ENCODE measurements around the gene OXCT1.

Gene OXCT1

GRCh38 chr5:41812156-41812555 lies 58.1 kb downstream of the OXCT1 start:
- no peak for TF ChIP-seq CTCF (IDR thresholded peaks at IDR 0.05; ENCODE audit: low read depth, low read length)
- TF ChIP-seq, protein P1, sequence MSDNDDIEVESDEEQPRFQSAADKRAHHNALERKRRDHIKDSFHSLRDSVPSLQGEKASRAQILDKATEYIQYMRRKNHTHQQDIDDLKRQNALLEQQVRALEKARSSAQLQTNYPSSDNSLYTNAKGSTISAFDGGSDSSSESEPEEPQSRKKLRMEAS (IDR thresholded peaks at IDR 0.05; ENCODE audit: low read depth, low read length): no peak
- TF ChIP-seq MYC (IDR thresholded peaks at IDR 0.05; ENCODE audit: low read depth, low read length): no peak
- no peak for TF ChIP-seq POLR2A (IDR thresholded peaks at IDR 0.05; ENCODE audit: extremely low read depth, insufficient read length)
- no peak for DNase-seq (ENCODE audit: low read depth)
- no peak overlapping the region for H3K4me3 ChIP-seq (ENCODE audit: low read depth, low read length)

DNA sequence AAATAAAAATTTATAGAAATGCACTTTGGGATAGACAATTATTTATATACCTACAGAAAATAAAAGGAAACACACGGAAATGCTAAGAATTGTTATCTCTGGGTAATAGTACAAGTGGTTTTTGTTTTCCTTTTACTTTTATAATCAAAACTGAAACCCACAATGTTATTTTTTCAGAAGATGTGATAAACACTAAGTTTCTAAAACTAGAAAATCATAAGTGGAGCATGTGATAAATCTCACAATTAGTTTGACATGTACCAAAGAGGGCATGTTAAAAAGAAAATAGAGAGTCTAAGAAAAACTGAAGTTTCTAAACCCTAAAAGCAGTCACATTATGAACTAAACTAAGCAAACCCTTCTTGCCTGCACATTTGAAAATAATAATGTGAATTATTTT lies 61.1 kb downstream of the OXCT1 start:
- DNase-seq (ENCODE audit: low read depth): no peak
- TF ChIP-seq MYC (IDR thresholded peaks at IDR 0.05; ENCODE audit: low read depth, low read length) (no peak), POLR2A (IDR thresholded peaks at IDR 0.05; ENCODE audit: extremely low read depth, insufficient read length) (no peak), CTCF (IDR thresholded peaks at IDR 0.05; ENCODE audit: low read depth, low read length) (no peak)
- TF ChIP-seq, protein P1 (IDR thresholded peaks at IDR 0.05; ENCODE audit: low read depth, low read length): no peak
- no peak overlapping the region for H3K4me3 ChIP-seq (ENCODE audit: low read depth, low read length)

- TF ChIP-seq POLR2A (IDR thresholded peaks at IDR 0.05; ENCODE audit: extremely low read depth, insufficient read length) (no peak), MYC (IDR thresholded peaks at IDR 0.05; ENCODE audit: low read depth, low read length) (no peak), CTCF (IDR thresholded peaks at IDR 0.05; ENCODE audit: low read depth, low read length) (no peak)
- TF ChIP-seq, protein P1 (IDR thresholded peaks at IDR 0.05; ENCODE audit: low read depth, low read length): no peak
- DNase-seq (ENCODE audit: low read depth): no peak
- no peak overlapping the region for H3K4me3 ChIP-seq (ENCODE audit: low read depth, low read length)
These were observed 61.9 kb downstream of the OXCT1 start for GRCh38 chr5:41808294-41808693.

GRCh38 chr5:41797662-41798061 lies 72.6 kb downstream of the OXCT1 start:
- TF ChIP-seq, protein P1 (IDR thresholded peaks at IDR 0.05; ENCODE audit: low read depth, low read length): no peak
- TF ChIP-seq CTCF (IDR thresholded peaks at IDR 0.05; ENCODE audit: low read depth, low read length): no peak
- no peak for TF ChIP-seq MYC (IDR thresholded peaks at IDR 0.05; ENCODE audit: low read depth, low read length)
- no peak for TF ChIP-seq POLR2A (IDR thresholded peaks at IDR 0.05; ENCODE audit: extremely low read depth, insufficient read length)
- no peak for DNase-seq (ENCODE audit: low read depth)
- no peak overlapping the region for H3K4me3 ChIP-seq (ENCODE audit: low read depth, low read length)

DNA sequence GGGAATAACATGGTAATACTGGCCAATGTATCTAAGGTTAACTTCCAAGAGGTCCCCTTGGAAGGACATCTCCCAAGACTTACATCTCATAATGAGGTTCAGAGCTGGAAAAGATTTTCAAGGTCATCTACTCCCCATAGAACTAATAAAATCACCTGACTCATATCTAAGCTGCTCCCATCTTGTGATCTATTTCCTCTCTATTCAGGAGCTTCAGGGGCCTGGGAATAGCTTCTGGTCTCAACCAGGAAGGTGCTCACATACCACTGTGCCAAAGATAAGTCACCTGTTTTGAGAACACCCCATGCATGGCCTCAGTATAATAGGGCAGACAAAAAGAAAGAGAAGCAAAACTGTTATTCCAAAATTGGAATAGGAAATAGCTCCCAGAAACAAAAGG lies 74.2 kb downstream of the OXCT1 start:
- no peak for DNase-seq (ENCODE audit: low read depth)
- H3K4me3 ChIP-seq (ENCODE audit: low read depth, low read length): no peak overlapping the region
- TF ChIP-seq POLR2A (IDR thresholded peaks at IDR 0.05; ENCODE audit: extremely low read depth, insufficient read length) (no peak), CTCF (IDR thresholded peaks at IDR 0.05; ENCODE audit: low read depth, low read length) (no peak), MYC (IDR thresholded peaks at IDR 0.05; ENCODE audit: low read depth, low read length) (no peak)
- TF ChIP-seq, protein P1 (IDR thresholded peaks at IDR 0.05; ENCODE audit: low read depth, low read length): no peak

- no peak for DNase-seq (ENCODE audit: low read depth)
- TF ChIP-seq CTCF (IDR thresholded peaks at IDR 0.05; ENCODE audit: low read depth, low read length) (no peak), MYC (IDR thresholded peaks at IDR 0.05; ENCODE audit: low read depth, low read length) (no peak)
- TF ChIP-seq, protein P1 (IDR thresholded peaks at IDR 0.05; ENCODE audit: low read depth, low read length): no peak
- no peak overlapping the region for H3K4me3 ChIP-seq (ENCODE audit: low read depth, low read length)
These were observed 75.1 kb downstream of the OXCT1 start for GRCh38 chr5:41795125-41795524.
